GM04503 (cell line): ENCODE results near the gene NAT8.
"Not testable (repeated sequence)": the region's sequence is repeated elsewhere in the genome, so short reads cannot be mapped to it uniquely, and the experiment has no call there.

Source experiments
- DNase-seq: peaks from one replicate; pipeline ENCODE4 v3.0.0-alpha.2; 2012; ENCODE audit warnings: low read depth

NAT8 gene

GRCh38 chr2:73642338-73643018 lies at the start of gene NAT8:
NAT8 (minus strand) TSS chr2:73642422; CDS start chr2:73641628, 794 bp downstream.
- no peak for DNase-seq

- DNase-seq = not testable (repeated sequence)
These were observed 48.3 kb upstream of the NAT8 start for GRCh38 chr2:73690372-73691088.

GRCh38 chr2:73688494-73688893 lies 46.3 kb upstream of the NAT8 start:
- DNase-seq = not testable (repeated sequence)

GRCh38 chr2:73685764-73686438 lies 43.7 kb upstream of the NAT8 start:
- no peak for DNase-seq

GRCh38 chr2:73684905-73685304 lies 42.7 kb upstream of the NAT8 start:
- not testable (repeated sequence) for DNase-seq

- DNase-seq = not testable (repeated sequence)
These were observed 42.1 kb upstream of the NAT8 start for GRCh38 chr2:73684325-73684724.

- DNase-seq = not testable (repeated sequence)
These were observed 37.8 kb upstream of the NAT8 start for GRCh38 chr2:73679951-73680571.

GRCh38 chr2:73679237-73679636 lies 37.0 kb upstream of the NAT8 start:
- not testable (repeated sequence) for DNase-seq

GRCh38 chr2:73678008-73678407 lies 35.8 kb upstream of the NAT8 start:
- DNase-seq = not testable (repeated sequence)

GRCh38 chr2:73676211-73676610 lies 34.0 kb upstream of the NAT8 start:
- not testable (repeated sequence) for DNase-seq

GRCh38 chr2:73674696-73675157 lies 32.5 kb upstream of the NAT8 start:
- not testable (repeated sequence) for DNase-seq

GRCh38 chr2:73669976-73670375 lies 27.8 kb upstream of the NAT8 start:
- not testable (repeated sequence) for DNase-seq

- DNase-seq = not testable (repeated sequence)
These were observed 25.0 kb upstream of the NAT8 start for GRCh38 chr2:73667239-73667638.

GRCh38 chr2:73654175-73654574 lies 12.0 kb upstream of the NAT8 start:
- no peak for DNase-seq

- DNase-seq = no peak
These were observed 10.1 kb upstream of the NAT8 start for GRCh38 chr2:73652348-73652747.

GRCh38 chr2:73651591-73652230 lies 9.5 kb upstream of the NAT8 start:
- DNase-seq = no peak

- not testable (repeated sequence) for DNase-seq
These were observed 5.5 kb upstream of the NAT8 start for GRCh38 chr2:73647690-73648089.

GRCh38 chr2:73641767-73642062 lies 507 bp downstream of the NAT8 start:
- DNase-seq = no peak

- DNase-seq = no peak
These were observed 1.1 kb downstream of the NAT8 start for GRCh38 chr2:73640946-73641766.

- DNase-seq = peak; percentile 9
These were observed 1.7 kb downstream of the NAT8 start for GRCh38 chr2:73640511-73640911.

- DNase-seq = no peak
These were observed 3.8 kb downstream of the NAT8 start for GRCh38 chr2:73638429-73638828.
